HepG2 (cell line): Measurements from ENCODE around the gene ABL2. TPM values are rescaled to one million over a fixed set of nuclear protein-coding genes. Genes with fewer than 3 reads are reported as not detected.

Source experiments
- AKAP8 ChIP-seq: sonication (generic); formaldehyde crosslinking; IDR thresholded peaks from 2 replicates; pipeline ENCODE4 v1.5.1; 2020; ENCODE audit warnings: mild to moderate bottlenecking, missing genetic modification reagents
- BCL6 ChIP-seq: IDR thresholded peaks from 2 replicates; pipeline ENCODE4 v1.6.1; 2016; ENCODE audit warnings: missing genetic modification reagents, missing compliant biosample characterization
- HNF1A ChIP-seq, 2 experiments: sonication (generic) in 1 of 2; formaldehyde crosslinking in 1 of 2; IDR thresholded peaks; 2 replicates each; pipeline versions ENCODE4 v1.4.0 to v1.6.1; 2016 to 2020; ENCODE audit warnings: borderline replicate concordance in 1 of 2, low read depth in 1 of 2, mild to moderate bottlenecking in 1 of 2, missing genetic modification reagents in 1 of 2
- JDP2 ChIP-seq: sonication (generic); formaldehyde crosslinking; IDR thresholded peaks from 2 replicates; pipeline ENCODE4 v1.8.1; 2022; ENCODE audit warnings: missing genetic modification reagents, borderline replicate concordance
- NR2F6 ChIP-seq, 2 experiments: IDR thresholded peaks; 2 replicates each; pipeline ENCODE4 v1.6.1; 2016; ENCODE audit warnings: antibody characterized with exemption in 1 of 2, mild to moderate bottlenecking in 1 of 2
- RXRB ChIP-seq: IDR thresholded peaks from 2 replicates; pipeline ENCODE4 v1.6.1; 2016; ENCODE audit warnings: borderline replicate concordance, missing genetic modification reagents, missing compliant biosample characterization
- ZFP82 ChIP-seq: sonication (generic); formaldehyde crosslinking; IDR thresholded peaks from 2 replicates; pipeline ENCODE4 v1.5.1; 2020; ENCODE audit warnings: mild to moderate bottlenecking, missing genetic modification reagents, borderline replicate concordance
- ZNF530 ChIP-seq: sonication (generic); formaldehyde crosslinking; IDR thresholded peaks from 2 replicates; pipeline ENCODE4 v1.5.0; 2020; ENCODE audit warnings: low read depth, mild to moderate bottlenecking, missing genetic modification reagents
- polyA plus RNA-seq, 8 experiments: library from polyadenylated mRNA; depleted of rRNA in 3 of 8; stranded (reverse) in 7 of 8; unstranded in 1 of 8; fragments of >200 nt; fragmentation: Illumina TruSeq in 4 of 8; extraction: Trizol in 4 of 8; gene quantifications; 2 replicates each; pipeline versions ENCODE4 v1.2.1 to v1.2.3, GENCODE V29; 2011 to 2016; ENCODE audit warnings: low read depth in 4 of 8, missing spikeins in 1 of 8, mixed read lengths in 1 of 8; ENCODE audit not compliant: insufficient read depth in 1 of 8
- total RNA-seq, 5 experiments: library from RNA; depleted of rRNA; stranded (reverse); fragments of >200 nt; fragmentation: Illumina TruSeq; extraction: Trizol; gene quantifications; 2 replicates each; pipeline ENCODE4 v1.2.3, GENCODE V29; 2016; ENCODE audit warnings: low read depth in 1 of 5
- TF ChIP-seq, protein P1 (sequence below): sonication (generic); formaldehyde crosslinking; IDR thresholded peaks from 2 replicates; pipeline ENCODE4 v1.5.1; 2020; ENCODE audit warnings: mild to moderate bottlenecking, missing genetic modification reagents, borderline replicate concordance
- TF ChIP-seq, protein P2 (sequence below): sonication (generic); formaldehyde crosslinking; IDR thresholded peaks from 2 replicates; pipeline ENCODE4 v1.5.1; 2020; ENCODE audit warnings: mild to moderate bottlenecking, missing genetic modification reagents, borderline replicate concordance
- TF ChIP-seq, protein P3 (sequence below): sonication (generic); formaldehyde crosslinking; IDR thresholded peaks from 2 replicates; pipeline ENCODE4 v1.5.0; 2020; ENCODE audit warnings: missing genetic modification reagents
- TF ChIP-seq, protein P4 (sequence below): sonication (generic); formaldehyde crosslinking; IDR thresholded peaks from 2 replicates; pipeline ENCODE4 v1.4.0; 2020; ENCODE audit warnings: mild to moderate bottlenecking, missing genetic modification reagents
- TF ChIP-seq, protein P5 (sequence below): sonication (generic); formaldehyde crosslinking; IDR thresholded peaks from 2 replicates; pipeline ENCODE4 v1.5.0; 2020; ENCODE audit warnings: mild to moderate bottlenecking, missing genetic modification reagents, moderate library complexity

The ABL2 gene
- total and polyA plus RNA-seq, 2 of the 13 experiments (the other 11 are each of a cell fraction or from before 2014, with no cell fraction given): 5.8 to 6.0 TPM

GRCh38 chr1:179079113-179079761 is 150.2 kb downstream of the ABL2 start (continued):
- TF ChIP-seq, protein P1, sequence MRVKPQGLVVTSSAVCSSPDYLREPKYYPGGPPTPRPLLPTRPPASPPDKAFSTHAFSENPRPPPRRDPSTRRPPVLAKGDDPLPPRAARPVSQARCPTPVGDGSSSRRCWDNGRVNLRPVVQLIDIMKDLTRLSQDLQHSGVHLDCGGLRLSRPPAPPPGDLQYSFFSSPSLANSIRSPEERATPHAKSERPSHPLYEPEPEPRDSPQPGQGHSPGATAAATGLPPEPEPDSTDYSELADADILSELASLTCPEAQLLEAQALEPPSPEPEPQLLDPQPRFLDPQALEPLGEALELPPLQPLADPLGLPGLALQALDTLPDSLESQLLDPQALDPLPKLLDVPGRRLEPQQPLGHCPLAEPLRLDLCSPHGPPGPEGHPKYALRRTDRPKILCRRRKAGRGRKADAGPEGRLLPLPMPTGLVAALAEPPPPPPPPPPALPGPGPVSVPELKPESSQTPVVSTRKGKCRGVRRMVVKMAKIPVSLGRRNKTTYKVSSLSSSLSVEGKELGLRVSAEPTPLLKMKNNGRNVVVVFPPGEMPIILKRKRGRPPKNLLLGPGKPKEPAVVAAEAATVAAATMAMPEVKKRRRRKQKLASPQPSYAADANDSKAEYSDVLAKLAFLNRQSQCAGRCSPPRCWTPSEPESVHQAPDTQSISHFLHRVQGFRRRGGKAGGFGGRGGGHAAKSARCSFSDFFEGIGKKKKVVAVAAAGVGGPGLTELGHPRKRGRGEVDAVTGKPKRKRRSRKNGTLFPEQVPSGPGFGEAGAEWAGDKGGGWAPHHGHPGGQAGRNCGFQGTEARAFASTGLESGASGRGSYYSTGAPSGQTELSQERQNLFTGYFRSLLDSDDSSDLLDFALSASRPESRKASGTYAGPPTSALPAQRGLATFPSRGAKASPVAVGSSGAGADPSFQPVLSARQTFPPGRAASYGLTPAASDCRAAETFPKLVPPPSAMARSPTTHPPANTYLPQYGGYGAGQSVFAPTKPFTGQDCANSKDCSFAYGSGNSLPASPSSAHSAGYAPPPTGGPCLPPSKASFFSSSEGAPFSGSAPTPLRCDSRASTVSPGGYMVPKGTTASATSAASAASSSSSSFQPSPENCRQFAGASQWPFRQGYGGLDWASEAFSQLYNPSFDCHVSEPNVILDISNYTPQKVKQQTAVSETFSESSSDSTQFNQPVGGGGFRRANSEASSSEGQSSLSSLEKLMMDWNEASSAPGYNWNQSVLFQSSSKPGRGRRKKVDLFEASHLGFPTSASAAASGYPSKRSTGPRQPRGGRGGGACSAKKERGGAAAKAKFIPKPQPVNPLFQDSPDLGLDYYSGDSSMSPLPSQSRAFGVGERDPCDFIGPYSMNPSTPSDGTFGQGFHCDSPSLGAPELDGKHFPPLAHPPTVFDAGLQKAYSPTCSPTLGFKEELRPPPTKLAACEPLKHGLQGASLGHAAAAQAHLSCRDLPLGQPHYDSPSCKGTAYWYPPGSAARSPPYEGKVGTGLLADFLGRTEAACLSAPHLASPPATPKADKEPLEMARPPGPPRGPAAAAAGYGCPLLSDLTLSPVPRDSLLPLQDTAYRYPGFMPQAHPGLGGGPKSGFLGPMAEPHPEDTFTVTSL (CRISPR knock-in tag): no peak
- no peak for TF ChIP-seq ZNF530 (CRISPR knock-in tag)
- TF ChIP-seq, protein P2, sequence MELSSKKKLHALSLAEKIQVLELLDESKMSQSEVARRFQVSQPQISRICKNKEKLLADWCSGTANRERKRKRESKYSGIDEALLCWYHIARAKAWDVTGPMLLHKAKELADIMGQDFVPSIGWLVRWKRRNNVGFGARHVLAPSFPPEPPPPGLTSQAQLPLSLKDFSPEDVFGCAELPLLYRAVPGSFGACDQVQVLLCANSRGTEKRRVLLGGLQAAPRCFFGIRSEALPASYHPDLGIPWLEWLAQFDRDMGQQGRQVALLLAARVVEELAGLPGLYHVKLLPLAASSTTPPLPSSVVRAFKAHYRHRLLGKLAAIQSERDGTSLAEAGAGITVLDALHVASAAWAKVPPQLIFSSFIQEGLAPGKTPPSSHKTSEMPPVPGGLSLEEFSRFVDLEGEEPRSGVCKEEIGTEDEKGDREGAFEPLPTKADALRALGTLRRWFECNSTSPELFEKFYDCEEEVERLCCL: no peak
- no peak for TF ChIP-seq JDP2 (CRISPR knock-in tag)
- 0 out of 2 replicates have a peak, but pooled peaks have one; percentile 11 for TF ChIP-seq BCL6 (CRISPR knock-in tag)
- TF ChIP-seq ZFP82 (CRISPR knock-in tag): no peak
- TF ChIP-seq RXRB (CRISPR knock-in tag): no peak
- TF ChIP-seq, protein P3, sequence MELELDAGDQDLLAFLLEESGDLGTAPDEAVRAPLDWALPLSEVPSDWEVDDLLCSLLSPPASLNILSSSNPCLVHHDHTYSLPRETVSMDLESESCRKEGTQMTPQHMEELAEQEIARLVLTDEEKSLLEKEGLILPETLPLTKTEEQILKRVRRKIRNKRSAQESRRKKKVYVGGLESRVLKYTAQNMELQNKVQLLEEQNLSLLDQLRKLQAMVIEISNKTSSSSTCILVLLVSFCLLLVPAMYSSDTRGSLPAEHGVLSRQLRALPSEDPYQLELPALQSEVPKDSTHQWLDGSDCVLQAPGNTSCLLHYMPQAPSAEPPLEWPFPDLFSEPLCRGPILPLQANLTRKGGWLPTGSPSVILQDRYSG: no peak
- TF ChIP-seq, protein P4, sequence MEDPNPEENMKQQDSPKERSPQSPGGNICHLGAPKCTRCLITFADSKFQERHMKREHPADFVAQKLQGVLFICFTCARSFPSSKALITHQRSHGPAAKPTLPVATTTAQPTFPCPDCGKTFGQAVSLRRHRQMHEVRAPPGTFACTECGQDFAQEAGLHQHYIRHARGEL (CRISPR knock-in tag): no peak
- no peak for TF ChIP-seq AKAP8
- no peak for TF ChIP-seq HNF1A (IDR thresholded peaks at IDR 0.05; ENCODE audit: low read depth)
- no peak for TF ChIP-seq HNF1A (CRISPR knock-in tag; IDR thresholded peaks at IDR 0.05; ENCODE audit: borderline replicate concordance)
- no peak for TF ChIP-seq NR2F6 (IDR thresholded peaks at IDR 0.05)
- TF ChIP-seq NR2F6 (CRISPR knock-in tag; IDR thresholded peaks at IDR 0.05): no peak
- TF ChIP-seq, protein P5, sequence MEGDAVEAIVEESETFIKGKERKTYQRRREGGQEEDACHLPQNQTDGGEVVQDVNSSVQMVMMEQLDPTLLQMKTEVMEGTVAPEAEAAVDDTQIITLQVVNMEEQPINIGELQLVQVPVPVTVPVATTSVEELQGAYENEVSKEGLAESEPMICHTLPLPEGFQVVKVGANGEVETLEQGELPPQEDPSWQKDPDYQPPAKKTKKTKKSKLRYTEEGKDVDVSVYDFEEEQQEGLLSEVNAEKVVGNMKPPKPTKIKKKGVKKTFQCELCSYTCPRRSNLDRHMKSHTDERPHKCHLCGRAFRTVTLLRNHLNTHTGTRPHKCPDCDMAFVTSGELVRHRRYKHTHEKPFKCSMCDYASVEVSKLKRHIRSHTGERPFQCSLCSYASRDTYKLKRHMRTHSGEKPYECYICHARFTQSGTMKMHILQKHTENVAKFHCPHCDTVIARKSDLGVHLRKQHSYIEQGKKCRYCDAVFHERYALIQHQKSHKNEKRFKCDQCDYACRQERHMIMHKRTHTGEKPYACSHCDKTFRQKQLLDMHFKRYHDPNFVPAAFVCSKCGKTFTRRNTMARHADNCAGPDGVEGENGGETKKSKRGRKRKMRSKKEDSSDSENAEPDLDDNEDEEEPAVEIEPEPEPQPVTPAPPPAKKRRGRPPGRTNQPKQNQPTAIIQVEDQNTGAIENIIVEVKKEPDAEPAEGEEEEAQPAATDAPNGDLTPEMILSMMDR (CRISPR knock-in tag): peak; percentile 82
